ENCODE measurements around the gene PITX1. TPM values are rescaled to one million over a fixed set of nuclear protein-coding genes. Genes with fewer than 3 reads are reported as not detected.

The PITX1 gene
- total RNA-seq, 4 donors from 2014 or later: 0.13 to 0.44 TPM; not detected in 2

- TF ChIP-seq, protein P1, sequence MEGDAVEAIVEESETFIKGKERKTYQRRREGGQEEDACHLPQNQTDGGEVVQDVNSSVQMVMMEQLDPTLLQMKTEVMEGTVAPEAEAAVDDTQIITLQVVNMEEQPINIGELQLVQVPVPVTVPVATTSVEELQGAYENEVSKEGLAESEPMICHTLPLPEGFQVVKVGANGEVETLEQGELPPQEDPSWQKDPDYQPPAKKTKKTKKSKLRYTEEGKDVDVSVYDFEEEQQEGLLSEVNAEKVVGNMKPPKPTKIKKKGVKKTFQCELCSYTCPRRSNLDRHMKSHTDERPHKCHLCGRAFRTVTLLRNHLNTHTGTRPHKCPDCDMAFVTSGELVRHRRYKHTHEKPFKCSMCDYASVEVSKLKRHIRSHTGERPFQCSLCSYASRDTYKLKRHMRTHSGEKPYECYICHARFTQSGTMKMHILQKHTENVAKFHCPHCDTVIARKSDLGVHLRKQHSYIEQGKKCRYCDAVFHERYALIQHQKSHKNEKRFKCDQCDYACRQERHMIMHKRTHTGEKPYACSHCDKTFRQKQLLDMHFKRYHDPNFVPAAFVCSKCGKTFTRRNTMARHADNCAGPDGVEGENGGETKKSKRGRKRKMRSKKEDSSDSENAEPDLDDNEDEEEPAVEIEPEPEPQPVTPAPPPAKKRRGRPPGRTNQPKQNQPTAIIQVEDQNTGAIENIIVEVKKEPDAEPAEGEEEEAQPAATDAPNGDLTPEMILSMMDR (IDR thresholded peaks at IDR 0.05): no peak
- TF ChIP-seq POLR2A (IDR thresholded peaks at IDR 0.05): no peak
- intact Hi-C loops (cut with DNase I): no loop called here
- Histone ChIP-seq H3K27me3 (peaks cover 10% of the 10 kb centered on the region), H3K36me3 (no peaks in the 10 kb centered on the region), H3K27ac (no peak overlapping the region), H3K4me1 (no peaks in the 10 kb centered on the region), H3K9me3 (no peaks in the 10 kb centered on the region), H3K4me3 (replicated peaks in 1 of 3) (no peak overlapping the region)
- DNase-seq: no peak
These were observed 11.5 kb upstream of the PITX1 start for GRCh38 chr5:135045488-135045887.

DNA sequence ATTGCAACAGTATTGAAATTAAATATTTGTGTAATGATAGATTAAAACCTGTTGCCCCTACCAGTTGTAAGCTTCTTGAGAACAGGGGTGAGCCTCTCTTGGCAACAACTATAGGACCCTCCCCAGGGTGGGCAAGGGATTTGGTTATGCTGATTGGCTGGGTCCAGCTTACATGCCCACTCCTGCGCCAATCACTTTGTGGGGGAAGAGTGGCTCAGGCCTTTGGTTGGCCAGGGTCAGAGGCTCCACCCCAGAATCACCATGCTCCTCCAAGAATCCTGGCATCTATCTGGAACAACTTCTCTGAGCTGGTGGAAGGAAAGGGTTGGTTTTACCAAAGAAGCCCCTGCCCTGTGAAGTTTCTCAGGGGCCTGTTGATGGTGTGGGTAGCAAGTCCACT is 8.6 kb upstream of the PITX1 start:
- Histone ChIP-seq H3K36me3 (no peaks in the 10 kb centered on the region), H3K27ac (no peak overlapping the region), H3K4me1 (peaks cover 11 to 15% of the 10 kb centered on the region in 2 donors), H3K9me3 (no peaks in the 10 kb centered on the region), H3K4me3 (replicated peaks in 1 of 3) (no peak overlapping the region), H3K27me3 (peaks cover 39% of the 10 kb centered on the region)
- TF ChIP-seq, protein P1 (IDR thresholded peaks at IDR 0.05): no peak
- TF ChIP-seq POLR2A (IDR thresholded peaks at IDR 0.05): no peak
- 78 to 100% methylated on average over 1 of the region's 1 CpG for WGBS, 2 donors
- intact Hi-C loops (cut with DNase I): no loop called here
- DNase-seq: no peak

- H3K9me3 ChIP-seq: no peaks in the 10 kb centered on the region
- H3K4me3 ChIP-seq (replicated peaks in 1 of 3): no peak overlapping the region
- no peak for DNase-seq
- no peak for TF ChIP-seq POLR2A (IDR thresholded peaks at IDR 0.05)
- TF ChIP-seq, protein P1 (IDR thresholded peaks at IDR 0.05): no peak
- H3K27me3 ChIP-seq: peaks cover 45% of the 10 kb centered on the region
- no peaks in the 10 kb centered on the region for H3K36me3 ChIP-seq
- intact Hi-C loops (cut with DNase I): no loop called here
- H3K27ac ChIP-seq: no peak overlapping the region
- 77 to 83% methylated on average over 3 of the region's 3 CpGs for WGBS, 2 donors
- H3K4me1 ChIP-seq: peaks cover 11 to 15% of the 10 kb centered on the region in 2 donors
These were observed 7.7 kb upstream of the PITX1 start for GRCh38 chr5:135041726-135042125.

- no peak for DNase-seq
- Histone ChIP-seq H3K4me1 (peaks cover 11 to 15% of the 10 kb centered on the region in 2 donors), H3K27me3 (peaks cover 45% of the 10 kb centered on the region), H3K4me3 (replicated peaks in 1 of 3) (no peak overlapping the region), H3K9me3 (no peaks in the 10 kb centered on the region), H3K36me3 (no peaks in the 10 kb centered on the region), H3K27ac (no peak overlapping the region)
- WGBS, 2 donors: 52 to 60% methylated on average over 8 to 12 of the region's 12 CpGs
- intact Hi-C loops (cut with DNase I): no loop called here
- TF ChIP-seq POLR2A (IDR thresholded peaks at IDR 0.05): no peak
- TF ChIP-seq, protein P1 (IDR thresholded peaks at IDR 0.05): no peak
These were observed 7.1 kb upstream of the PITX1 start for GRCh38 chr5:135041145-135041587.

DNA sequence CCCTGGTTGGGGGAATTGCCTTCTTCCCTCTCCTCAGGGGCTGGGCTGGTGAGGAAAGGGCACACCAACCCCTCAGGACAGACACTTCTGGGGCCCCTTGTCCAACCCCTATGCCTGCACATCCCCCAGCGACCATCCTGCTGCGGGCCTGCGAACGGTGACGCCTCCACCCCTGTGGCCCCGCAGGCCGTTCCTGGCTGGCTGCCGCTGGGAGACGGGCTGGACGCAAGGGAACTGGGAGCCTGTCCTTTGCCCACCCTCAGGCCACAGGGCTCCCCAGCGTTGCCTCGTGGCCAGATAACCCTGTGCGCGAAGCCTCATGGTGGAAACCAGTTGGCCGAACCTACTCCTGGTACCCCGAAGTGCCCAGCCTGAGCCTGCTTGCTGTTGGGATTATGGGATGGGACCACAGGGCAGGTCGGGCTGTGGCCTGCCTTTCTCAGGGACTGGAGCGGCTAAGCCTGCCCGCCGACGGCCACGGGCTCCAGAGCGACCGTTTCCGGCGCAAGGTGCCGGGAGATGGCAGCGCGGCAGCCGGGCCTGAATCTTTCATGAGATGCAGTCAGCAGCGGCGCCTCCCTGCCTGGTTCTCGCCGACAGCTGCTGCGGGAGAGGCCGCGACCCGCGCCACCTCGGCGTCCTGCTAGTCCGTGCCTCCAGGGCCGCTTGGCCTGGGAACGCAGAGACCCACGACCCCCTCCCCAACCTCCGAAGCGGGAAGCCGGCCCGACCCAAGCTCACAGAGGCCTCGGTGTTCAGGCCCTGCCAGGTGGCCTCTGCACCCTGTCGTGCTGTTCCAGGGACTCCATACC is 6.5 kb upstream of the PITX1 start:
- Histone ChIP-seq H3K4me3 (replicated peaks in 1 of 3) (no peak overlapping the region), H3K27ac (no peak overlapping the region), H3K36me3 (no peaks in the 10 kb centered on the region), H3K27me3 (peaks cover 45% of the 10 kb centered on the region), H3K4me1 (peaks cover 11 to 15% of the 10 kb centered on the region in 2 donors), H3K9me3 (no peaks in the 10 kb centered on the region)
- DNase-seq: no peak
- no peak for TF ChIP-seq POLR2A (IDR thresholded peaks at IDR 0.05)
- TF ChIP-seq, protein P1 (IDR thresholded peaks at IDR 0.05): no peak
- intact Hi-C loops (cut with DNase I): no loop called here
- 2 to 9% methylated on average over 9 to 20 of the region's 51 CpGs for WGBS, 2 donors
